ENCODE results near the gene C5orf58.

Gene C5orf58

DNA sequence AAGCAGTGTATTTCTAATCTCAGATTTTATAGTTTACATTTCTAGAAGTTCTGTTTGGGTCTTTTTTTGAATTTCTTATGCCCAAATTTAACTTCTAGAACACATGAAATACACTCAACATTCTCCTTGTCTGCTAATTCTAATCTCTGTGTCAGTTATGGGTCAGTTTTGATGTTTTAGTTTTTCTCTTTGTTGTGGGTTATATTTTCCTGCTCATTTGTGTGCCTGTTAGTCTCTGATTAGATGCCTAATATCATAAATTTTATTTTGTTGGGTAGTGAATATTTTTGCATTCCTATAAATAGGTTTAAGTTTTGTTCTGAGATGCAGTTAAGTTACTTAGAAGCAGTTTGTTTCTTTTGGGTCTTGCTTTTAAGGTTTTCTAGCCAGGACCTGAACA, 52.4 kb downstream of the C5orf58 start:
- no peaks in the 10 kb centered on the region for H3K4me1 ChIP-seq (ENCODE audit: insufficient read depth, low read length, severe bottlenecking)
- H3K27ac ChIP-seq (ENCODE audit: low read depth, low read length, poor library complexity, severe bottlenecking): no peak overlapping the region
- no peaks in the 10 kb centered on the region for H3K9me2 ChIP-seq (ENCODE audit: low read depth, low read length)
- H3K4me3 ChIP-seq (ENCODE audit: low read depth, low read length, poor library complexity, severe bottlenecking): no peak overlapping the region
- H4K20me1 ChIP-seq (ENCODE audit: insufficient read depth, low read length): no peaks in the 10 kb centered on the region
- TF ChIP-seq, protein P1, sequence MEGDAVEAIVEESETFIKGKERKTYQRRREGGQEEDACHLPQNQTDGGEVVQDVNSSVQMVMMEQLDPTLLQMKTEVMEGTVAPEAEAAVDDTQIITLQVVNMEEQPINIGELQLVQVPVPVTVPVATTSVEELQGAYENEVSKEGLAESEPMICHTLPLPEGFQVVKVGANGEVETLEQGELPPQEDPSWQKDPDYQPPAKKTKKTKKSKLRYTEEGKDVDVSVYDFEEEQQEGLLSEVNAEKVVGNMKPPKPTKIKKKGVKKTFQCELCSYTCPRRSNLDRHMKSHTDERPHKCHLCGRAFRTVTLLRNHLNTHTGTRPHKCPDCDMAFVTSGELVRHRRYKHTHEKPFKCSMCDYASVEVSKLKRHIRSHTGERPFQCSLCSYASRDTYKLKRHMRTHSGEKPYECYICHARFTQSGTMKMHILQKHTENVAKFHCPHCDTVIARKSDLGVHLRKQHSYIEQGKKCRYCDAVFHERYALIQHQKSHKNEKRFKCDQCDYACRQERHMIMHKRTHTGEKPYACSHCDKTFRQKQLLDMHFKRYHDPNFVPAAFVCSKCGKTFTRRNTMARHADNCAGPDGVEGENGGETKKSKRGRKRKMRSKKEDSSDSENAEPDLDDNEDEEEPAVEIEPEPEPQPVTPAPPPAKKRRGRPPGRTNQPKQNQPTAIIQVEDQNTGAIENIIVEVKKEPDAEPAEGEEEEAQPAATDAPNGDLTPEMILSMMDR (IDR thresholded peaks at IDR 0.05; ENCODE audit: low read length): no peak
- no peak for TF ChIP-seq EZH2 (IDR thresholded peaks at IDR 0.05; ENCODE audit: borderline replicate concordance, low read length)
- no peak overlapping the region for H3K4me2 ChIP-seq (ENCODE audit: low read length)
- H3K9ac ChIP-seq (ENCODE audit: low read length): no peak overlapping the region
- no peak overlapping the region for H2AFZ ChIP-seq (ENCODE audit: low read length)
- no peaks in the 10 kb centered on the region for H3K36me3 ChIP-seq (ENCODE audit: insufficient read depth, low read length)
- H3K79me2 ChIP-seq (ENCODE audit: insufficient read depth, low read length): no peaks in the 10 kb centered on the region
- no peaks in the 10 kb centered on the region for H3K9me3 ChIP-seq (ENCODE audit: low read length)
- 0 out of 2 replicates have a peak, but pooled peaks cover 4% of the 10 kb centered on the region for H3K27me3 ChIP-seq (ENCODE audit: insufficient read depth, low read length)
- no peaks in the 10 kb centered on the region for H3F3A ChIP-seq (ENCODE audit: insufficient read depth, low read length)

DNA sequence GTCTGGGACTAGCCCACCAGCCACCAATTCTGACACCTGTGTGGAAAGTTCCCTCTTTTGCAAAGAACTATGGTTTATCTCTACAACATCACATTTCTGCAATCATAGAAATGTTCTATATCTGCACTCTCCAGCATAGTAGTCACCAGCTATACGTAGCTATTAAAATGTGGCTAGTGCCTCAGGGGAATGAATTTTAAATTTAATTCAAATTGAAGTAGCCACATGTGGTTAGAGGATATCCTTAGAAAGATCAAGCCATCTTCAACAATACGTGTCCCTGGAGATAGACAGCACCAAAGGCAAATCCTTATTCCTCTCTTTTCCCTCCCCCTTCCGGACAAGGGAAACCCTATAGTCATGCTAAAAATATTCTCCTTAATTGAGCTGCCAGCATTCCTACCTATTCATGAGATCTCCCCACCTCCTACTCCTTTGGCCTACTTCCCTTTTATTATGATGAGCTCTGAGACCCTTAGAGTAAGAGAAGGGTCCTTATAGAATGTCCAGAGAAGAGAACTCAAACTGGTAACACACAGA, 53.7 kb downstream of the C5orf58 start:
- Histone ChIP-seq H3K4me2 (ENCODE audit: low read length) (no peak overlapping the region), H3K9me2 (ENCODE audit: low read depth, low read length) (no peaks in the 10 kb centered on the region), H3K9ac (ENCODE audit: low read length) (no peak overlapping the region), H3K36me3 (ENCODE audit: insufficient read depth, low read length) (no peaks in the 10 kb centered on the region), H3K9me3 (ENCODE audit: low read length) (no peaks in the 10 kb centered on the region), H3K4me3 (ENCODE audit: low read depth, low read length, poor library complexity, severe bottlenecking) (no peak overlapping the region), H3K27ac (ENCODE audit: low read depth, low read length, poor library complexity, severe bottlenecking) (no peak overlapping the region), H2AFZ (ENCODE audit: low read length) (no peak overlapping the region), H3K27me3 (ENCODE audit: insufficient read depth, low read length) (0 out of 2 replicates have a peak, but pooled peaks cover 4% of the 10 kb centered on the region), H3K4me1 (ENCODE audit: insufficient read depth, low read length, severe bottlenecking) (no peaks in the 10 kb centered on the region), H4K20me1 (ENCODE audit: insufficient read depth, low read length) (no peaks in the 10 kb centered on the region), H3K79me2 (ENCODE audit: insufficient read depth, low read length) (no peaks in the 10 kb centered on the region), H3F3A (ENCODE audit: insufficient read depth, low read length) (no peaks in the 10 kb centered on the region)
- no peak for TF ChIP-seq EZH2 (IDR thresholded peaks at IDR 0.05; ENCODE audit: borderline replicate concordance, low read length)
- TF ChIP-seq, protein P1 (IDR thresholded peaks at IDR 0.05; ENCODE audit: low read length): no peak

DNA sequence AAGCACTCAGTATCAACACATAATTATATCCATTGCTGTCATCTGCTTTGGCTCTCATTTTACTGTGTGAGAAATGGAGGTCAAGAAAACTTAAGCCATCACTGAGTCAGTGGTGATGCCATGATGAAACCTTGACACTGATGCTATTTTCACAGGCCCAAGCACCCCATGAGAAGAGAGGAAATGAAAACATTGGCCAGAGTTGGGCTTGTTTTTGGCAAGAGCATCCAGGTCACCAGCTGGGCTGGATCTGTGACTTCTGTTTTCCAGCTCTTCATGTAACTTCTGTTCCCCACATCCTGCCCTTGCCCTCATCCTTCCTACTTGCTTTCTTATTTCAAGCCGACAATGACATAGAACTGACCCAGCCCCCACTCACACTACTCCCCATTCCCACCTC, 54.7 kb downstream of the C5orf58 start:
- no peaks in the 10 kb centered on the region for H3K79me2 ChIP-seq (ENCODE audit: insufficient read depth, low read length)
- no peak overlapping the region for H3K27ac ChIP-seq (ENCODE audit: low read depth, low read length, poor library complexity, severe bottlenecking)
- H3K36me3 ChIP-seq (ENCODE audit: insufficient read depth, low read length): no peaks in the 10 kb centered on the region
- H3F3A ChIP-seq (ENCODE audit: insufficient read depth, low read length): no peaks in the 10 kb centered on the region
- H4K20me1 ChIP-seq (ENCODE audit: insufficient read depth, low read length): no peaks in the 10 kb centered on the region
- no peaks in the 10 kb centered on the region for H3K9me2 ChIP-seq (ENCODE audit: low read depth, low read length)
- H3K4me3 ChIP-seq (ENCODE audit: low read depth, low read length, poor library complexity, severe bottlenecking): no peak overlapping the region
- no peak overlapping the region for H2AFZ ChIP-seq (ENCODE audit: low read length)
- H3K4me2 ChIP-seq (ENCODE audit: low read length): no peak overlapping the region
- TF ChIP-seq, protein P1 (IDR thresholded peaks at IDR 0.05; ENCODE audit: low read length): no peak
- TF ChIP-seq EZH2 (IDR thresholded peaks at IDR 0.05; ENCODE audit: borderline replicate concordance, low read length): no peak
- no peaks in the 10 kb centered on the region for H3K4me1 ChIP-seq (ENCODE audit: insufficient read depth, low read length, severe bottlenecking)
- 0 out of 2 replicates have a peak, but pooled peaks cover 4% of the 10 kb centered on the region for H3K27me3 ChIP-seq (ENCODE audit: insufficient read depth, low read length)
- no peak overlapping the region for H3K9ac ChIP-seq (ENCODE audit: low read length)
- no peaks in the 10 kb centered on the region for H3K9me3 ChIP-seq (ENCODE audit: low read length)

All from OCI-LY1 (cell line).